ENCODE data around the gene SERPINA5. TPM values are rescaled to one million over a fixed set of nuclear protein-coding genes. Genes with fewer than 3 reads are reported as not detected.

SERPINA5 gene
- total and polyA plus RNA-seq, 3 experiments from 2014 or later, result not detected

GRCh38 chr14:94641632-94641955 lies 60.4 kb downstream of the SERPINA5 start:
- H3K36me3 ChIP-seq (ENCODE audit: insufficient read depth, low read length), result no peaks in the 10 kb centered on the region
- no peak for DNase-seq
- no peaks in the 10 kb centered on the region for H3K36me3 Mint-ChIP-seq
- no peak overlapping the region for H3K27ac Mint-ChIP-seq
- no peaks in the 10 kb centered on the region for H3K4me1 Mint-ChIP-seq
- peaks cover 0 to 8% (median 2%) of the 10 kb centered on the region in 5 donors for H3K9me3 Mint-ChIP-seq
- H3K4me3 Mint-ChIP-seq, result no peak overlapping the region
- H3K27ac ChIP-seq (ENCODE audit: low read depth, low read length), result no peak overlapping the region
- ChIA-PET CTCF (no interaction called here), POLR2A (no interaction called here)
- H3K27me3 ChIP-seq (ENCODE audit: insufficient read depth, low read length, poor library complexity, severe bottlenecking), result no peaks in the 10 kb centered on the region
- H3K4me3 ChIP-seq (ENCODE audit: low read length), result no peak overlapping the region
- H3K4me1 ChIP-seq (ENCODE audit: insufficient read depth, low read length), result no peaks in the 10 kb centered on the region
- H3K27me3 Mint-ChIP-seq, result peaks cover 2 to 11% of the 10 kb centered on the region in 2 donors
- no peaks in the 10 kb centered on the region for H3K9me3 ChIP-seq (ENCODE audit: low read length)

Other genes starting within 250 kb of the SERPINA5 start
- gene SERPINA2, start 214.7 kb upstream of the SERPINA5 start, total RNA-seq, result not detected
- gene SERPINA2, start 214.7 kb upstream of the SERPINA5 start, polyA plus RNA-seq, result not detected
- under 1 TPM; 0.18 to 0.40 TPM for gene SERPINA1, start 192.8 kb upstream of the SERPINA5 start, total RNA-seq
- not detected for gene SERPINA1, start 192.8 kb upstream of the SERPINA5 start, polyA plus RNA-seq
- gene SERPINA11, start 128.6 kb upstream of the SERPINA5 start, total RNA-seq, result not detected
- not detected for gene SERPINA11, start 128.6 kb upstream of the SERPINA5 start, polyA plus RNA-seq
- not detected for gene SERPINA9, start 105.2 kb upstream of the SERPINA5 start, total RNA-seq
- gene SERPINA9, start 105.2 kb upstream of the SERPINA5 start, polyA plus RNA-seq, result not detected
- gene SERPINA12, start 72.0 kb upstream of the SERPINA5 start, total RNA-seq, result not detected
- gene SERPINA12, start 72.0 kb upstream of the SERPINA5 start, polyA plus RNA-seq, result not detected
- gene SERPINA4, start 20.0 kb upstream of the SERPINA5 start, total RNA-seq, result not detected
- not detected for gene SERPINA4, start 20.0 kb upstream of the SERPINA5 start, polyA plus RNA-seq
- not detected for gene SERPINA3, start 31.0 kb downstream of the SERPINA5 start, total RNA-seq
- not detected for gene SERPINA3, start 31.0 kb downstream of the SERPINA5 start, polyA plus RNA-seq
- not detected for gene GSC, start 188.7 kb downstream of the SERPINA5 start, total RNA-seq
- 0.51 TPM for gene GSC, start 188.7 kb downstream of the SERPINA5 start, polyA plus RNA-seq